GM18520 (cell line): ENCODE data around the gene VEZF1.

ENCODE experiments used
- ATAC-seq: cut with Tn5 transposase; IDR thresholded peaks from one replicate; pipeline ENCODE4 v1.9.1; 2021; ENCODE audit not compliant: unreplicated experiment

Gene VEZF1

DNA sequence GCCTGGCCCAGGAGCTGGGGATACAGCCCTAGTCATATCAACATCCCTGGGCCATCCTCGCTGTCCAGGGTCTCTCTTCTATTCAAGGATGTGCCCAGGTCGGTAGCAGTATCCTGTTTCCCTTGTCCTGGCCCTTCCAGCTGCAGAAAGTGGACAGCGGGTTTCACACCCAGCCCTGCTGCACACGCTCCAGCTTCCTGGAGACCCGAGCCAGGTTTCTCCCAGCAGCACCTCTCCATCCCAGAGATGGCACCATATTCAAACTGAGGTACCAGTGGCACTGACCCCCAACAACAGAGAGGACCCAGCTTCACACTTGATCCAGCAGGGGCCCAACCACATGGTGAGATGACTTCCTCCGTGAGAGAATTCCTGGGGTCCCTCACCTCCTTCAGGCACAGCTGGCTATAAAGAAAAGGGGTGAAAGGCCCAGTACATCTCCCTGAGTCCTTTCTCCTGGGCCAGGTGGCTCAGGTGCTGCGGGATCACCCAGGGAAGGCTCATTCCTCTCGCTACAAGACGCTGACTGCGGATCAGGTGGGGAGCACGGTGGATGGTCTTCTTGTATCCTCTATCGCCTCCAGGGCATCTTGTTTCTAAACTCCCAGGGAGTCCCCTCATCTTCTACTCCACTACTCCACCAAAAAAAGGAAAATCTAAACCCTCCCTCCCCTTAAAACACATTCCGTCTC lies 34.2 kb downstream of the VEZF1 start:
- no peak for ATAC-seq

- no peak for ATAC-seq
These were observed 34.8 kb downstream of the VEZF1 start for GRCh38 chr17:57953219-57953618.

DNA sequence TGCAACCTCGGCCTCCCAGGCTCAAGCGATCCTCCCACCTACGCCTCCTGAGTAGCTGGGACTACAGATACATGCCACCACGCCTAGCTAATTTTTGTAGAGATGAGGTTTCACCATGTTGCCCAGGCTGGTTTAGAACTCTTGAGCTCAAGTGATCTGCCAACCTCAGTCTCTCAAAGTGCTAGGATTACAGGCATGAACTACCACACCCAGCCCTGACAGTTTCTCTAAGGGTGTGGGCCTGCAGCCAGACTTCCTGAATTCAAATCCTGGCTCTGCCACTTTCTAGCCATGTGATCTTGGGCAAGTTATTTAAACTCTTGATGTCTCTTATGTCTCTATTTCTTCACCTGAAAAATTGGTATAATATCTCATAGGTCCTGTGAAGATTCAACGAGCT lies 38.4 kb downstream of the VEZF1 start:
- no peak for ATAC-seq

GRCh38 chr17:57948555-57949420 lies 39.3 kb downstream of the VEZF1 start:
- ATAC-seq, result no peak

- ATAC-seq, result no peak
These were observed 39.9 kb downstream of the VEZF1 start for GRCh38 chr17:57948169-57948554.

- ATAC-seq, result no peak
These were observed 40.7 kb downstream of the VEZF1 start for GRCh38 chr17:57947369-57947768.

DNA sequence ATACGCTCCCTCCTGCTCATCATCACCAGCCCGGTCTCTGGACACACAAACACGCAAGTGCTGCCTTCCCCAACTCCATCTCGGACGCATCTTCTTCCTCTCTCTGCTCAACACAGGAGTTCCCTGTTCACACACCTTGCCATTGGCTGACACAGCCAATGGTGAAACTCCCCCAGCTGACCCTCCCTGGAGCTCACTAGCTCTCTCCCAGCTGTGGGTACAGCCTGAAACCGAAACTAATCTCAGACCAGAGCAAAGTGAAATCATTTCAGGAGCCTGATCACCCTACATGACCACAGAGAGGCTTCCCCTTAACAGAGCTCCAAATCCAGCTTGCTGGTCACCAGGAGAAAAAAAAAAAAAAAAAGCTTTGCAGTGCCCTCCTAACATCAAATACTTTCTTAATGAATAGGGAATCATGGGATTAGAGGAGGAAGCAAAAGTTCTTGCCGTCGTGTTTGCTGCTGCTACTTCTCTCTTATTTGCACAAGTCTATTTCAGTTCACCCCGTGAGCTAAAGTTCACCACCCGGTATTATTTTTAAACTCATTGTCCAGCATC lies 41.2 kb downstream of the VEZF1 start:
- peak; percentile 76 for ATAC-seq

DNA sequence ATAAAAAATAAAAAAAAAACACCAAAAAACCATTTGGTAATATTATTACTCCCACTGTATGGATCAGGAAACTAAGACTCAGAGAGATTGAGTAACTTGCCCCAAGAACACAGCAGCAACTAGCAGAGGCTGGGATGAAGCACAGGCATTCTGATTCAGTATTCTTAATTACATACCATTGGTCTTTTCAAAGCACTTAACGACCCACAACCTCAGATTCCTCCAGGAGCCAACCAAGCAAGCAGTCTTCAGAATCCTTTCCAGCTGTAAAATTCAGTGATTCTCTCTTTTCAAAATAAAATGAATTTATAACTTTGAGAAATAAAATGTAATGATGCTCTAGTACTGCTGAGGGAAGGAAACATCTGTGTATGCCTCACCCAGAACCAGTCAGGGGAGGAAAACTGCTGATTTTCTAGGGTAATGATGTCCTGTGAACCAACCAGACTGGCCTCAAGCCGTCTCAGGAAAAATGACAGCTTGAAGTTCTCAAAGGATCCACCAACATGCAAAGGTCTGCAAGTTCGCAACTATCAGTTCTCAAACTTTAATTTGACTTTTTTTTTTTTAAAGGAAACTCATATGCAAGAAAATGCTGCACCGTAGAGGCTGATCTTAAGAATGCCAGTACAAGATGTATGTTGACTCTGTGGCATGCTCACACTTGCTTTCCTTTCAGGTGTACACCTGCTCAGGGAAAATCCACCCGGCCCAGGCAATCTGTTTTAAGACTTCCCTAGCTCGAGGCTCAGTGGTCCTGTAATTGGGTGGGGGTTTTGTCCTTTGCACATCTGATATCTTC lies 41.9 kb downstream of the VEZF1 start:
- no peak for ATAC-seq

GRCh38 chr17:57944908-57945307 lies 43.1 kb downstream of the VEZF1 start:
- no peak for ATAC-seq

- no peak for ATAC-seq
These were observed 44.4 kb downstream of the VEZF1 start for GRCh38 chr17:57943645-57944044.

- no peak for ATAC-seq
These were observed 44.9 kb downstream of the VEZF1 start for GRCh38 chr17:57943140-57943539.

- no peak for ATAC-seq
These were observed 46.4 kb downstream of the VEZF1 start for GRCh38 chr17:57941384-57942370.

GRCh38 chr17:57940653-57941329 lies 47.3 kb downstream of the VEZF1 start:
- ATAC-seq, result no peak

GRCh38 chr17:57940231-57940630 lies 47.8 kb downstream of the VEZF1 start:
- no peak for ATAC-seq

- ATAC-seq, result peak; percentile 37
These were observed 48.3 kb downstream of the VEZF1 start for GRCh38 chr17:57939797-57940196.

GRCh38 chr17:57938061-57938502 lies 50.0 kb downstream of the VEZF1 start:
- ATAC-seq, result no peak

- ATAC-seq, result no peak
These were observed 50.6 kb downstream of the VEZF1 start for GRCh38 chr17:57937492-57937891.

DNA sequence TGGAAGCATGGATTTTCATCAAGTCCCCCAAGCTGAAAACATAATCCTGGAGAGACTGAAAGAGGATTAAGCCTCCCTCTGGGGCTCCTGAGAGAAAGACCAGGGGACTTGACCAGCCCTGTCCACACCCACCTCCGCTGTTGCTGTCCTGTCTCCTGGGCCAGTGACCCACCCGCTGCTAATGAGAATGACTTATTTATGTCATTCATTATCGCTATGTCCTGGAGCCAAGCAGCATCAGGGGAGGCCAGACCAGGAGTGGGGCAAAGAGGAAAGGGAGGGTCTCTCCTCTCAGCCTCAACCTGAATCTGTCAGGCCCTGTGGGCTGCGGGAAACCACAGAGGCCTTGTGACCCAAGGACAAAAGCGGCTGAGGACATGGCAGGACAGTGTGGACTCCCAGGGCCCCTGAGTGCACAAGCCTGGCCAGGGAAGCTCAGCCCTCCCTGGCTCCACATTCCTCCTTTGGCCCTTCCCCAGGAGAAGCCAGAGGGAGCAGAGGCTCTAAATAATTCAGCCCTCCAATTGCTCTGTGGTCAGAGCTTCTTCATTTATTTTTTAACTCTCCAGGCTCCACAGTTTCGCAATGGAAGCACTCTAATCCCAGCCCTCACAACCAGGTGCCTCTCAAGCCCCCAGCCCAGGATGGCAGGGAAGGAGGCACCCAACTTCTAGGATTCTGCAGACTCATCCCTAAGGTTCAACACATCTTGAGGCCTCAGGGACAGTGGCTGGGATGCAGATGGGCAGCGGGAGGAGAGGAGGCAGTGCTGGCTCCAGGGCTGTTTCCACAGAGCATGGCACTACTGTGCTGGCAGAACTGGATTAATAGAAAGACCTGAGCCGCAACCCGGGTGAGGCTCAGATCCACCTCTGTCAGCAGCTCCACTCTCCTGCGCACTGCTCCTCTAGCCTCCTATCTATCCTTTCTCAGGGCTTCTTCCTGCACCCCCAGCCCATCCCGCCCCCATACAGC lies 51.9 kb downstream of the VEZF1 start:
- ATAC-seq, result no peak
